ENCODE results near the gene PSMA3.

Gene PSMA3

GRCh38 chr14:58272588-58273372 is 28.1 kb downstream of the PSMA3 start:
- no peak for DNase-seq

GRCh38 chr14:58274881-58275280 is 30.2 kb downstream of the PSMA3 start:
- no peak for DNase-seq

GRCh38 chr14:58275527-58276190 is 31.0 kb downstream of the PSMA3 start:
- DNase-seq = no peak

GRCh38 chr14:58276208-58276607 is 31.6 kb downstream of the PSMA3 start:
- DNase-seq = no peak

- no peak for DNase-seq
These were observed 33.5 kb downstream of the PSMA3 start for GRCh38 chr14:58278177-58278576.

- DNase-seq = no peak
These were observed 36.5 kb downstream of the PSMA3 start for GRCh38 chr14:58280954-58281787.

GRCh38 chr14:58281969-58282368 is 37.3 kb downstream of the PSMA3 start:
- no peak for DNase-seq

GRCh38 chr14:58282925-58283593 is 38.4 kb downstream of the PSMA3 start:
- DNase-seq = no peak

GRCh38 chr14:58283730-58284129 is 39.1 kb downstream of the PSMA3 start:
- DNase-seq = no peak

GRCh38 chr14:58285132-58285531 is 40.5 kb downstream of the PSMA3 start:
- no peak for DNase-seq

GRCh38 chr14:58287607-58288042 is 43.0 kb downstream of the PSMA3 start:
- DNase-seq = no peak

- DNase-seq = no peak
These were observed 43.6 kb downstream of the PSMA3 start for GRCh38 chr14:58288106-58288792.

GRCh38 chr14:58291646-58292045 is 47.0 kb downstream of the PSMA3 start:
- DNase-seq = no peak

GRCh38 chr14:58292187-58292586 is 47.5 kb downstream of the PSMA3 start:
- DNase-seq = no peak

- no peak for DNase-seq
These were observed 49.6 kb downstream of the PSMA3 start for GRCh38 chr14:58294201-58294600.

GRCh38 chr14:58296726-58297125 is 52.1 kb downstream of the PSMA3 start:
- no peak for DNase-seq

- DNase-seq = no peak
These were observed 52.7 kb downstream of the PSMA3 start for GRCh38 chr14:58297412-58297761.

- DNase-seq = peak; percentile 97
These were observed 53.3 kb downstream of the PSMA3 start for GRCh38 chr14:58297762-58298476.

GRCh38 chr14:58298477-58299400 is 54.1 kb downstream of the PSMA3 start, which contains the start of gene ARID4A:
Gene ARID4A, plus strand, starts transcription at chr14:58298555. Its CDS starts 1,300 bp downstream, at chr14:58299855.
- peak; percentile 74 for DNase-seq
